CD4-positive, alpha-beta T cell treated with Interleukin-17A for 4 hours (primary cell): ENCODE measurements around the gene FNBP1.
A peak's percentile ranks its signal among the peaks of the same experiment; 100 is the strongest.
"Not testable (repeated sequence)": the region's sequence is repeated elsewhere in the genome, so short reads cannot be mapped to it uniquely, and the experiment has no call there.

Source experiments
- DNase-seq: peaks from one replicate; pipeline ENCODE4 v3.0.0-alpha.2; 2020; ENCODE audit warnings: mixed read lengths

FNBP1 gene

GRCh38 chr9:129989740-129990139 is 53.2 kb downstream of the FNBP1 start:
- DNase-seq, result no peak

DNA sequence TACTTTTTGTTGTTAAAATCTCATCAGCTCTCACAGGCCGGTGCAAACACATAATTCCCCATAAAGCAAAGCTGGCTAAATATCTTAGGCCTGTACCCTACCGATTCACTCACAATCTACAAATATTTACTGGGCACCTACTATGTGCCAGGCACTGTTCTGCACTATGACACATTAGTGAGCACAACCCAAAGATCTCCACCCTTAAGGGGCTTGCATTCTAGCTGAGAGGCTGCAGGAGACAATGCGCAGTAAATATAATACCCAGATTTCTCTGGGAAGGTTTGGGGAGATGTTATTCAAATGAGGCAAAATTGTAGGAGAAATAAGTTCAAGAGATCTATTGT is 53.7 kb downstream of the FNBP1 start:
- DNase-seq, result no peak

DNA sequence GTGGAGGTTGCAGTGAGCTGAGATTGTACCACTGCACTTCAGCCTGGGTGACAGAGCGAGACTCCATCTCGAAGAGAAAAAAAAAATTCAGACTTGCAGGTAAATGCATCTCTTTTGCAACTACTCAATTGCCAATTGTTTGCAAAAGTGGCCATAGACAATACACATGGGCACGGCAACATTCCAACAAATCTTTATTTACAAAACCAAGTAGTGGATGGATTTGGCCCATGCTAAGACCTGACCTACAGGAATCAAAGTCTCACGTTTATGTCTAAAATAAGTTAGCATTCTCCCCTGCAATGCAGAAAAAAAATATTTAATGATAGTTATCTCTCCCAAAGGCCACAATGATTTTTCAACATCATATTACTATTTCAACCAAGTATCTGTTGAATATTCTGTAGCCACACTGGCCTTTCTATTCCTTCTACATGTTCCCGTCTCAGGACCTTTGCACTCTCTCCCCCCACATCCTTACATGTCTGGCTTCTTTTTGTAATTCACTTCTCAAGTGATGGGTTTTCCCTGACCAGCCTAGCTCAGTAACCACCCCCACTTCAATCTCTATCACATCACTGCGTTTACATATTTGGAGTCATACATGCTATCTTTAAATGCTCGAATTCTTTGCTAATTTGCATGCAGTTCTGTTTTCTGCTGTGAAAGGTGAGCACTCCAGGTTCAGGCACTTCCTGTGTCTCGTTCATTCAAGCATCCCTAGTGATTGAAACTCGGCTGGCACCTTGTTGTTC is 54.2 kb downstream of the FNBP1 start:
- peak; percentile 52 for DNase-seq

GRCh38 chr9:129987941-129988340 is 55.0 kb downstream of the FNBP1 start:
- no peak for DNase-seq

DNA sequence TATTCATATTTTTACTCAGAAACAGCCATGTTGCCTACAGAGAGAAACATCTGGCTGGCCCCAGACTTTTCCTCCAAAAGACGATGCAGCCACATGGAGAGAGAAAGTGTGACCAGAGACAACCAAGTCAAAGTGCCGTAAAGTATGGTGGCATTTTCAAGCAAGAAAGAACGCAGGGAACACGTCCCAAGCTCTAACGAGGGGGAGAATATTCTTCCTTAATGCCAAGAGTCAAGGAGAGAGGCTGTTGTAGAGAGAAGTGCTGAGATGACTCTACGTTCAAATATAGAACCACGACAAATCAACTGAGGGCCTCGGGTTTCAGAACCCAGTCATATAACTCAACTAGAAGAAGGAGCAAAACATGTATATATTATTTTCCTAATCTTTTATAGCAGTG is 55.9 kb downstream of the FNBP1 start:
- DNase-seq, result no peak

- not testable (repeated sequence) for DNase-seq
These were observed 58.4 kb downstream of the FNBP1 start for GRCh38 chr9:129984589-129984988.

- DNase-seq, result no peak
These were observed 59.1 kb downstream of the FNBP1 start for GRCh38 chr9:129983891-129984290.

GRCh38 chr9:129981180-129981907 is 61.6 kb downstream of the FNBP1 start:
- DNase-seq, result no peak

- not testable (repeated sequence) for DNase-seq
These were observed 62.8 kb downstream of the FNBP1 start for GRCh38 chr9:129980224-129980623.

GRCh38 chr9:129979071-129979745 is 63.8 kb downstream of the FNBP1 start:
- no peak for DNase-seq

- no peak for DNase-seq
These were observed 70.2 kb downstream of the FNBP1 start for GRCh38 chr9:129972816-129973215.

DNA sequence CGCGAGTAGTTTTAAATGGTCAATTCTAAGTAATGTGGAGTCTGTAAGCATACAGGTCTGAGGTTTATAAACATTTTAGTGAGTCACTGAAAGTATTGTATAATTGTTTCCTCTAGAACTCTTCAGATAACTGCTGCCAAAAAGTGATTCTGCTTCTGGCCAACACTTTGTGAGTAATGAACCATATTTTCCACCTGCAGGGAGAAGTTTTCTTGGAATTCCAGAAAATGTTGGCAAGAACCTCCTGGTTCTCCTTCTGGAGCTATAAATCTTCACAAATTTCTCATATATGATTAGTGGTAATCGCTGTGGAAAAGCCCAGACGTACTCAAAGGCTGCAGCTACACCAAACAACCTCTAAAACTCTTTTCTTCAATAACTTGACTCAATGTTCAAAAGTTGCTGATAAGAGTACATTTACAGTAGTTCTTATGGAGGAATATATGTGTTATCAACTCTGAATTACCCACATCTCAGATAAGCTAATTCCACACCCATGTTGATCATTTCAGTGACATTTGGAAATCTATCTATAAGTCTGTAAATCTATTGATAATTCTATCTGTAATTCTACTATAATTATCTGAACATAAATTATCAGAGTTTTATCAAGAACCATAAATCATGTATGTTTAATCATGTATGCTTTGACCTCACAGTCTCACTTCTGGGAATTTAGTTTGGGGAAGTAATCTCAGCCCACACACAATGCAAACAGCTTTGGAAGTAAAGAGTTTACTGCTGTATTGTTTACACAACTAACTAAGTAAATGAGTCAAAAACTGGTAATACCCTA is 74.1 kb downstream of the FNBP1 start:
- DNase-seq, result no peak

- no peak for DNase-seq
These were observed 77.9 kb downstream of the FNBP1 start for GRCh38 chr9:129964901-129965734.

DNA sequence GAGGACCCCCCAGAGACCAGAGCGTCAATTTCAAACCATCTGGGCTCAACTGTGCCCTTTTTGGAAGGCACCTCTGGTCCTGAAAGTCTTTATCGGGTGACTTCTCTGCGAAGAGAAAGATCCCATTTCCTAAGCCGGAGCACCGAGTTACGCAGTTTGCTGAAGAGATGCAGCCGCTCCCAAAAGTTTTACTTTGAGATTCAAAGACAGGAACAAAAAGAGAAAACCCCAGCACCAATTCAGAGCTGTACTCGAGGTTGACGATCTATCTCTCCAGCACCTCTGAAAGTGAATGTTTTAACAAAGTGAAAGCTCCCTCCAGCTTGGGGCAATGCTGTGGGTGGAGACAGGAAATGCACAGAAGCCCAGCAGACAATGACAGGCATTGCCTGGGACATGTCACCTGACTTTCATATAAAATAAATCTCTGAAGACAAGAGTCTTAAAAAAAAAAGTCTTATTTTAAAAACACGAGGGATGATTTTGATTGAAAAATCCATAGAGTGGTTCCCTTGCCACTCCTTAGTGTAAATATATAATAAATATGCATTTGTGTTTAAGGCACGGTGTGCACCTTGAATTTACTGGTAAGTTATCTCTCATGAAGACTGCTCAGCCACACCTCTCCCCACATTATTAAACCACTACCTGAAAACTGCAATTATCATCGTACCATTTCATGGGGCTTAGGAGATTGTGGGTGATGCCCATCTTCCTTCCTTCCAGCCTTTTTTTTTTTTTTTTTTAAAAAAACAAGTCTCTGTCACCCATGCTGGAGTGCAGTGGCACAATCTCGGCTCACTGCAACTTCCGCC is 79.9 kb downstream of the FNBP1 start:
- DNase-seq, result peak; percentile 76

- DNase-seq, result no peak
These were observed 80.5 kb downstream of the FNBP1 start for GRCh38 chr9:129962451-129962864.

GRCh38 chr9:129958796-129959195 is 84.2 kb downstream of the FNBP1 start:
- no peak for DNase-seq

GRCh38 chr9:129954868-129955550 is 88.0 kb downstream of the FNBP1 start:
- DNase-seq, result no peak

- no peak for DNase-seq
These were observed 89.3 kb downstream of the FNBP1 start for GRCh38 chr9:129953736-129954135.

DNA sequence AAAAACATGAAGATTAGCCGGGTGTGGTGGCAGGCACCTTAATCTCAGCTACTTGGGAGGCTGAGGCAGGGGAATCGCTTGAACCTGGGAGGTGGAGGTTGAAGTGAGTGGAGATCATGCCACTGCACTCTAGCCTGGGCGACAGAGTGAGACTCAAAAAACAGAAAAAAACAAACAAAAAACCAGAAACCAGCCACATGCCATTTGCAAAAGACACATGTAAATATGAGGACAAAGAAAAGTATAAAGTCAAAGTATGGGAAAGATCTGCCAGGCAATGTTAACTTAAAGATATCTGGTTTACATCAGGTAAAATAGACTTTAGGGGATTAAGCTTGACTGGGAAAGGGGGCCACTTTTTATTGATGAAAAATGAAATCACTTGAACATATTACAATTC is 90.7 kb downstream of the FNBP1 start:
- no peak for DNase-seq

- no peak for DNase-seq
These were observed 93.2 kb downstream of the FNBP1 start for GRCh38 chr9:129949821-129950220.

DNA sequence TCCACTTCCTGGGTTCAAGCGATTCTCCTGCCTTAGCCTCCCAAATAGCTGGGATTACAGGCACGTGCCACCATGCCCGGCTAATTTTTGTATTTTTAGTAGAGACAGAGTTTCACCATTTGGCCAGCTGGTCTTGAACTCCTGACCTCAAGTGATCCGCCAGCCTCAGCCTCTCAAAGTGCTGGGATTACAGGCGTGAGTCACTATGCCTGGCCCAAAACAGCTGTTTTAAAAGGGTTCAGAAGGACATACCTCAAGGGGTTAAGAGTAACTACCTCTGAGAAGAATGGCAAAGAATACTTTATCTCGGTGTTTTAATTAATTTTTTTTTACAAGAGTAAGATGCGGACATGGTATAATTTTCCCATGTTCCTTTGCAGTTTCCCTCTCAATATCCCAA is 94.4 kb downstream of the FNBP1 start:
- not testable (repeated sequence) for DNase-seq
